Activated B cell treated with CpG ODN at 0.5 μM for 24 hours (primary cell): Measurements from ENCODE around the gene TPGS2. TPM values are rescaled to one million over a fixed set of nuclear protein-coding genes. Genes with fewer than 3 reads are reported as not detected.

Experiments used
- ATAC-seq: fragments of 200-7000 bp; cut with Tn5 transposase; one replicate; pipeline ENCODE4 v1.10.0; 2021; ENCODE audit warnings: low read depth, mild to moderate bottlenecking, moderate library complexity
- CTCF ChIA-PET: fragments of 350-600 bp; sonication (Branson Sonifier 250); formaldehyde crosslinking; loops from one replicate; lab custom pipeline; 2021; ENCODE audit warnings: antibody characterized with exemption; lab: Charles Lee
- POLR2A ChIA-PET: fragments of 350-600 bp; sonication (Branson Sonifier 250); formaldehyde crosslinking; loops from one replicate; lab custom pipeline; 2021; ENCODE audit warnings: antibody characterized with exemption; lab: Charles Lee
- DNase-seq: peaks from one replicate; pipeline ENCODE4 v3.0.0; 2022
- H3K27ac Mint-ChIP-seq: one replicate; pipeline ENCODE4 v1.8.0; 2020; ENCODE audit warnings: mixed read lengths
- H3K27me3 Mint-ChIP-seq: one replicate; pipeline ENCODE4 v1.8.0; 2021; ENCODE audit warnings: mixed read lengths
- H3K36me3 Mint-ChIP-seq: one replicate; pipeline ENCODE4 v1.8.0; 2021; ENCODE audit warnings: low read depth, mixed read lengths
- H3K4me1 Mint-ChIP-seq: one replicate; pipeline ENCODE4 v1.8.0; 2021; ENCODE audit warnings: mixed read lengths
- H3K4me3 Mint-ChIP-seq: one replicate; pipeline ENCODE4 v1.8.0; 2020; ENCODE audit warnings: mild to moderate bottlenecking, mixed read lengths
- H3K9me3 Mint-ChIP-seq: one replicate; pipeline ENCODE4 v1.8.0; 2020; ENCODE audit warnings: mixed read lengths
- intact Hi-C: fragments of 100-400 bp; cut with micrococcal nuclease; formaldehyde crosslinking; loops from one replicate; pipeline ENCODE4 v1.15.1; 2024
- total RNA-seq: library from RNA; stranded (reverse); gene quantifications from 2 replicates; pipeline ENCODE4 v1.2.3, GENCODE V29; 2022
- TF ChIP-seq, protein P1 (sequence below): fragments of 200-600 bp; IDR thresholded peaks from one replicate; pipeline ENCODE4 v1.8.0; 2022; ENCODE audit warnings: antibody characterized with exemption, mild to moderate bottlenecking

Gene TPGS2
- total RNA-seq, 1 donor from 2014 or later, result 45.1 TPM

DNA sequence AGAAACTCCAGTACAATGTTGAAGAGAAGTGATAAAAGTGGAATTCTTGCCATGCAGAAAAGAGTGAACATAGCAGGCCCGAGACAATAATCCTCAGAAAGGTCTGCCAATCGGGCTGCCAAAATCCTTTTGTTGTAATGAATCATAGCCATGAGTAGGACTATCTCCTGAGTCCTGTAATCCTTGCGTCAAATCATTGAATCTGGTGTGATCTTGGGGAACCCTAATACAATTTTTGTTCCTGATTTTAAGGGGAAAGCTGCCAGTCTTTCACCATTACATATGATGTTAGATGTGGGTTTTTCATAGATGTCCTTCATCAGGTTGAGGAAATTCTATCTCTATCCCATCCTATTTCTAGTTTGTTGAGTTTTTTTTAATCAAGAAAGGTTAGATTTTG, 2.2 kb downstream of the TPGS2 start:
- Mint-ChIP-seq H3K27me3 (no peaks in the 10 kb centered on the region), H3K4me1 (peaks cover 31% of the 10 kb centered on the region), H3K27ac (no peak overlapping the region), H3K9me3 (no peaks in the 10 kb centered on the region), H3K4me3 (no peak overlapping the region), H3K36me3 (peaks cover 6% of the 10 kb centered on the region)
- intact Hi-C loops, result loop anchor here (5.0 to 10.0 kb wide), 2 partner anchors 759 to 1852 kb away; partner anchors contain the start of gene RPRD1A
- TF ChIP-seq, protein P1, sequence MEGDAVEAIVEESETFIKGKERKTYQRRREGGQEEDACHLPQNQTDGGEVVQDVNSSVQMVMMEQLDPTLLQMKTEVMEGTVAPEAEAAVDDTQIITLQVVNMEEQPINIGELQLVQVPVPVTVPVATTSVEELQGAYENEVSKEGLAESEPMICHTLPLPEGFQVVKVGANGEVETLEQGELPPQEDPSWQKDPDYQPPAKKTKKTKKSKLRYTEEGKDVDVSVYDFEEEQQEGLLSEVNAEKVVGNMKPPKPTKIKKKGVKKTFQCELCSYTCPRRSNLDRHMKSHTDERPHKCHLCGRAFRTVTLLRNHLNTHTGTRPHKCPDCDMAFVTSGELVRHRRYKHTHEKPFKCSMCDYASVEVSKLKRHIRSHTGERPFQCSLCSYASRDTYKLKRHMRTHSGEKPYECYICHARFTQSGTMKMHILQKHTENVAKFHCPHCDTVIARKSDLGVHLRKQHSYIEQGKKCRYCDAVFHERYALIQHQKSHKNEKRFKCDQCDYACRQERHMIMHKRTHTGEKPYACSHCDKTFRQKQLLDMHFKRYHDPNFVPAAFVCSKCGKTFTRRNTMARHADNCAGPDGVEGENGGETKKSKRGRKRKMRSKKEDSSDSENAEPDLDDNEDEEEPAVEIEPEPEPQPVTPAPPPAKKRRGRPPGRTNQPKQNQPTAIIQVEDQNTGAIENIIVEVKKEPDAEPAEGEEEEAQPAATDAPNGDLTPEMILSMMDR, result no peak
- ATAC-seq (no peak), DNase-seq (no peak)
- ChIA-PET POLR2A (no interaction called here), CTCF (interaction anchor here (1.0 kb wide), 1 partner anchor 731 kb away, joined by 3 read pairs; no protein-coding TSS in a partner anchor)

GRCh38 chr18:36825526-36825925, 3.3 kb downstream of the TPGS2 start:
- no peak for DNase-seq
- intact Hi-C loops, result loop anchor here (5.0 to 10.0 kb wide), 2 partner anchors 758 to 1851 kb away; partner anchors contain the start of gene RPRD1A
- Mint-ChIP-seq H3K27me3 (no peaks in the 10 kb centered on the region), H3K9me3 (no peaks in the 10 kb centered on the region), H3K36me3 (peaks cover 8% of the 10 kb centered on the region), H3K4me3 (no peak overlapping the region), H3K4me1 (peaks cover 28% of the 10 kb centered on the region), H3K27ac (no peak overlapping the region)
- ATAC-seq, result no peak
- ChIA-PET CTCF (interaction anchor here (1.0 kb wide), 1 partner anchor 730 kb away, joined by 3 read pairs; no protein-coding TSS in a partner anchor), POLR2A (no interaction called here)
- TF ChIP-seq, protein P1, result no peak

- intact Hi-C loops, result loop anchor here (10.0 kb wide), 1 partner anchor 1847 kb away; no protein-coding TSS in a partner anchor
- no peak for ATAC-seq
- Mint-ChIP-seq H3K4me3 (no peak overlapping the region), H3K9me3 (no peaks in the 10 kb centered on the region), H3K4me1 (no peaks in the 10 kb centered on the region), H3K27ac (no peak overlapping the region), H3K27me3 (no peaks in the 10 kb centered on the region), H3K36me3 (peaks cover 28% of the 10 kb centered on the region)
- POLR2A ChIA-PET, result no interaction called here
- no peak for DNase-seq
- CTCF ChIA-PET, result no interaction called here
- TF ChIP-seq, protein P1, result no peak
These were observed 7.1 kb downstream of the TPGS2 start for GRCh38 chr18:36821681-36822080.

DNA sequence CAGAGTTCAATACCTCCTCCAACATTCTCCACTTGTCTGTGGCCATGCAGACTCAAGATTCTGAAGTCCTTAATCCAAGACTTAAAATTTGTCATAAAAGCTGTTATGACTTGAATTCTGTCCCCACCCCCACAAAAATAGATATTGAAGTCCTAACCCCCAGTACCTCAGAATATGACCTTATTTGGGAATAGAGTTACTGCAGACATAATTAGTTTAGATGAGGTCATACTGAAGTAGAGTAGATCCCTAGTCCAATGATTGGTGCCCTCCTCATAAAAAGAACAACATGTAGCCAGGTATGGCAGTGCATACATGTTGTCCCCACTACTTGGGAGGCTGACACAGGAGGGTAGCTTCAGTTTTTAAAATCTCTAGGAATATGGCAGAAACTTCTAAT, 9.2 kb downstream of the TPGS2 start:
- H3K4me3 Mint-ChIP-seq, result no peak overlapping the region
- no peak overlapping the region for H3K27ac Mint-ChIP-seq
- peaks cover 42% of the 10 kb centered on the region for H3K36me3 Mint-ChIP-seq
- ChIA-PET POLR2A (no interaction called here), CTCF (interaction anchor here (1.5 to 1.8 kb wide), 2 partner anchors 9 to 10 kb away, joined by 4 to 6 read pairs; partner anchors contain the start of genes KIAA1328 and TPGS2)
- H3K4me1 Mint-ChIP-seq, result no peaks in the 10 kb centered on the region
- no peak for DNase-seq
- intact Hi-C loops, result loop anchor here (10.0 kb wide), 1 partner anchor 1845 kb away; no protein-coding TSS in a partner anchor
- TF ChIP-seq, protein P1, result no peak
- no peak for ATAC-seq
- H3K27me3 Mint-ChIP-seq, result no peaks in the 10 kb centered on the region
- H3K9me3 Mint-ChIP-seq, result no peaks in the 10 kb centered on the region

DNA sequence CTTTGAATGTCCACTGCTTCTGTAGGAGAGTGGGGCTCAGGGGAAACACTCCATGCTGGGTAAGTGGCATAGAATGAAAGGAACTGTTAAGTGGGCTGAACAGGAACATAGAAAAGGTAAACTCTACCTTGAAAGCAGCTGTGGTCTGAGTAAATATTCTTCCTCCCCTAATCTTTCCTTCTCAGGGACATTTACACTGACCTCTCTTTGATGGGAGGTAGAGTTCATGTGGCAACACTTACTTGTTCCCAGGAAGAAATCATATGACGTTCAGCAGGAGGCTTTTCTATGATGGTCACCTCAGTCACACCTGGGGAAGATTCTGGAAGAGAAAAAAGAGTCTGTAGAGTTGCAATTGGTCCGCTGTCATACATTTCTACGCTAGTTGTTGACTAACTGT, 10.2 kb downstream of the TPGS2 start:
- Mint-ChIP-seq H3K36me3 (peaks cover 50% of the 10 kb centered on the region), H3K4me3 (no peak overlapping the region), H3K4me1 (no peaks in the 10 kb centered on the region), H3K27ac (no peak overlapping the region), H3K27me3 (no peaks in the 10 kb centered on the region), H3K9me3 (no peaks in the 10 kb centered on the region)
- intact Hi-C loops, result no loop called here
- ATAC-seq, result no peak
- DNase-seq, result no peak
- ChIA-PET POLR2A (no interaction called here), CTCF (interaction anchor here (1.1 to 1.8 kb wide), 3 partner anchors 9 to 10 kb away, joined by 4 to 6 read pairs (median 6); partner anchors contain the start of genes KIAA1328 and TPGS2)
- TF ChIP-seq, protein P1, result no peak
